ENCODE data around the gene FLT3.
A peak's percentile ranks its signal among the peaks of the same experiment; 100 is the strongest.

FLT3 gene

DNA sequence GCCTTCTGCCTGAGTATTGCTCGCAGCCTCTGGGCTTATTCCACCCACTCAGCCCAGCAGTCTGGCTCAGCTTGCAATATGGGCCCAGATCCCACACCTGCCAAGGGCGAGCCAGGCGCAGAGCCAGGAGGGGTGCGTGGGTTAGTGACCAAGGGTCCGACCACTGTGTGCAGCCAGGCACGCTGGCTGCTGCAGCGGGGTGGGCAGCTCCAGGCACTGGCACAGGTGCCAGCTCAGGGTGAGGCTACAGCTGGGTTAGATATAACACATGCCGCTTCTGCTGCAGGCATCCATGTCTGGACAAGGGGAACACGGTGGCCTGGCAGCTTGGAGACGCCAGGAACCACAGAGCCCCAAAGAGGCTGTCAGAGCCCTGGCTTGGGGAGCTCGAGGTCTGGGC is 99.3 kb downstream of the FLT3 start:
- DNase-seq, result no peak

DNA sequence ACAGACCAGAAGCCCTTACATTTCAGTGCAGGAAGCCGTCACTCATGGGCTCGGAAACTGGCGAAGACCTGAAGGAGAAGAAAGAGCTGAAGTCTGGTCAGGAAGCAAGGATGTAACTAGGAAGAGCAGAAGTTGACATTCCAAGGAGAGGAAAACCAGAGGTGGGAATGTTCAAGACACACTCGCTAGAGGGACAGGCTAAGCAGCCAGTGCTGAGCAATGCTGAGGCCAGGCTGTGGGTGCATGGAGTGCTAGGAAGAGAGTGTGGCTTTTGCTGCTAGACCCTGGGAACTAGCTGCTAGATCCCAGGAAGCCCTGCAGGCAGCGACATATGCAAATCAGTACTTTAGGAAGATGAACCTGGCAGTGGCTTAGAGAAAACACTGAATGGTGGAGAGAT is 99.8 kb downstream of the FLT3 start:
- no peak for DNase-seq

DNA sequence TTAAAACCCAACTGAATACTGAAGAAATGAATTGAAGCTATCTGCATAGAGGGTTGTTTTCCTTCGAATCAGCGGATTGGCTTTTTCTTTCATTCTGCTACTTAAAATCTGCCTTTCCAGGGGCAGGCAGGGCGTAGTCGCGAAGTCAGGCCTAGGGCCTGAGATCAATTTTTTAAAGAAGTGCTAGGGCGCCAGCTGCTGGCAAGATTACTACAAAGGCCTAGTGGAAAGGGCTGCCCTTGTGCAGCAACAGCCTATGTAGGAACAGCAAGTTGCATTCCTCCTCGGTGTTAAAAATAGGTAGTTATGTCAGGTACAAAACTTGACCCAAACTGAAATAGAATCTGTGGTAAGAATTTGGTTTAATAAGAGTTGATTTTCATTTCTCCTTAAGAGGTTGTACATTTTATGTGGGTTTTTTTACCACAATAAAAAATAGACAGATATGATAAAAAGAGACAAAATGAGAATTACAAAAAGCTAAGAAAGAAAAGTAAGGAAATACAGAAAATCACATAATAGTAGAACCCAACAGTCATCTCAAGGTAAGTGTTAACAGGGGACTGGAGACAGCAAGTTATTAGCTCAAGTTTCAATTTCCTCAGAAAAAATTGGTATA is 102.4 kb downstream of the FLT3 start:
- DNase-seq, result peak in 1 of 2 donors; percentile 17

DNA sequence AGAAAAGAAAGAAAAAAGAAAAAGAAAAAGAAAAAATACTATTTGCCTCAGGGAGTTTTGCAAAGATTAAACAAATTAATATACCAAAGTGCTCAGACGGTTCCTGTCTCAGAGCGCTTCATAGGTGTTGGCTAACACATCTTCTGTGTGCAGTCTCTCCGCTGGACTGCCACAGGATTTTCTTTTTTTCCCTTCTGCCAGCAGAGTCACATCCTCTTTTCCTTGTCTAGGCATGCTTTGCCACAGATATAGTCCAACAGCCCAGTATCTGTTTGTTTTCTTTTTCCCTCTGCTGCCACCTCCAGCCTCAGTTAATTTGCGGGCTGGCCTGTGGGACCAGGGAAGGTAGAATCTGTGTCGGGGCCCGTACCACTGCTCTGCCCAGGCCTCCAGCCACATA is 108.5 kb downstream of the FLT3 start:
- DNase-seq, result no peak

DNA sequence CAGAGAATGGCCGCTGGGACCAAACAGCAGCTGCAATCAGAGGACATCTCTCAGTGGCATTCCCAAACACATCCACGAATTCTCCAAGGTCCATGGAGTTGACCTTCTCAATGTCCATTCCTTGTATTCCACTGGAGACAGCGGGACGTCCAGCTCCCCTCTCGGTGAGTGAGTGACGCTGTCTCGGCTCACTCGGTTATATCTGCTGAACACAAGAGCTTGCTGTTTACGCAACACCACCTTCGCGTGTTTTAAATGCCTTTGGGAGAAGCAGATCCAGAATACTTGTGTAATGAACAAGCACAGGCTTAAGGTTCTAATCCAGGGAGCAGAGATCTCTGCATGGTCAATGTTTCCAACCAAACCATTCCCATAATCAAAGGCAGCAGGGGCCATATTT is 111.9 kb downstream of the FLT3 start, which contains the start of gene URAD:
Gene URAD (minus strand): TSS at position 174 of the 400 bp plus-strand sequence. CDS start 56 bp downstream, at position 118.
- no peak for DNase-seq

DNA sequence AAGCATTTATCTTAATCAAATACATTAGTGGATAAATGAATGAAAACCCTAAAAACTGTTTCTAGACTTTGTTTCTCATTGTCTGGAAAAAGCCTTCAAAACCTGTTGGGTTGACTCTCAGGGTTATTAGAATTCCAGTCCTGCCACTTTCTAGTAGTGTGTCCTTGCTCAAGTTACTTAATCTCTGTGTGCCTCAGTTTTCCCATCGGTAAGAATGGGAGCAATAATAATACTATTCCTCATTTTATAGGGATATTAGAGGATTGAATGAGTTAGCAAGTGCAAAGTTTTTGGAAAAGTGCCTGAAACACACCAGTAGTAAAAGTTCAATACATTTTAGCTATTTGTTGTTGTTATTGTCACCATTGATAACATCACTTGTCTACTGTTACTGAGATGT is 114.8 kb downstream of the FLT3 start:
- no peak for DNase-seq

DNA sequence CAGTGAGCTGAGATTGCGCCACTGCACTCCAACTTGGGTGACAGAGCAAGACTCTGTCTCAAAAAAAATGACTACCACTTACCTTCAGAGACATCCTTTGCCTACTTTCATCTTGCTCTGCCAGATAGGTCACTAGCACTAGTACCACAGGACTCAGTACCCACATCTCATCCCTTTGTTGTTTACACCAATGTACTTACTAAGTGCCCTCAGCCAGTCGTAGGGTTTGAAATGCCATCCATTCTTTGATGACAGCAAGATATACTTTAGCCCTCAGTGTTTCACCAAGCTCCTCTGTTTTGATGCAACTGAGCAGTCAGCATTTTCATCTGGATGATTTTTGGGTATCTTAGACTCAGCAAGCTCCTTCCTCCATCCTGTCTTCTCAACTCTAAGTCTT is 118.0 kb downstream of the FLT3 start:
- no peak for DNase-seq

DNA sequence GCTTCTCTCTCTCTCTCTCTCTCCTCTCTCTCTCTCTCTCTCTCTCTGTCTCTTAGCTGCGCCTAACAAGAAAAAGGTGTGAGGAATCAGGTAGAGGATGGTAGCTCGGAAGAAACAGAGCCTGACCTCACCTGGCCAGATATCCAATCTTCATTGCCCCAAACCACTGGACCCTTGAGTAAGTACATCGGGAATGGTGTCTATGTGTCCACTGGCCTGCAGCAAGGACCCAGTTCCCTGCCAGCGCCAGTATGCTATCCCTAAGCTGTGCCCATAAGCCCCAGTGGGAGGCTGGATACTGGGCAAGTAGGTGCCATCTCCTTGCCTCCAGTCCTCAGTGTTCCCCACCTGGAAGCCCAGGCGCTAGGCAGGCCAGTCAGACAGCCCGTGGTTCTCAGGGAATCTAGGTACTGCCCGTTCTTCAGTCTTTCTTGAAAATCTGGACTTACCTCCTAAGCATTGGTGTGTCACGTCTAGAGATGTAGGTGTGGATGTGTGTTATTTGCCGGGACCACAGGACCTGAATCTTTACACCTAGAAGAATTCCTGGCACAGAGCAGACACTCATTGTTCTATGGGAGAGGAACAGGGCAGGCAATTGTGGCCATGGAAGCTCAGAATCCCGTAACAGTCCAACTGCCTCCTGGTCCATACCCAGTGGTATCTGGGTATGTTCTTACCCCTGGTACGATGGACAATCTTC is 119.2 kb downstream of the FLT3 start:
- no peak for DNase-seq

DNA sequence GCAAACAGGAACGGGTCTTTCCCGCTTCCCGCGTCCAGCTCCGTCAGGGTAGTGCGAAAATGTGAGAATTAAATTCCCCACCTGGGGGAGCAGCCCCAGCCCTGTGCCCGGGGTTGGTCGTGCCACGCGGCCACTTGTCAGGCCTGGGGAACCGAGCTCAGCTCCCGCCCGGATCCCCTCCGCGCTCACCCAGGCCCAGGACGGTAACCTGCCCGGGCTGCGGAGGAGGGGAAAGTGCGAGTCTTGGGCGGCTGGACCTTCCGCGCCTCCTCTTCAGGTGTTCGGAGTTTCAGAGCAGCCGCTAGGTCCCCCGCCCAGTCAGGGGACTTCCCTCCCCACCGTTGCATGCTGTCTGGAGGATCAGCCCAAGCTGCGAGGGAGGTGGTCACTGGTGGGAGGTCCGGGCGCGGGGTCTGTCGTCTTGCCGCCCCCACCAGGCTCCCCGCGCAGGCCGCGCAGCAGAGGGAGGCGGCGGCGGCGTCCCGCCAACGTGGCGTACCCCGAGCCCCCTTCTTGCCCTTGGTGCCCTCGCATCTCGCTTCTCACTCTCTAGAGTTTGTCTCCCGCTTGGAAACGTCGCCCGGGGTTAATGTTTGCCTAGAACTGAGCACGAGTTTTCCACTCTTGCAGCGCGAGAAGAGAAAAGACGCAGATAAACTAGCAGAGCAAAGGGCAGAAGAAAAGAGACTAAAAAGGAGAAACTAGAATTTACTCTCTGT is 119.9 kb downstream of the FLT3 start:
- no peak for DNase-seq

DNA sequence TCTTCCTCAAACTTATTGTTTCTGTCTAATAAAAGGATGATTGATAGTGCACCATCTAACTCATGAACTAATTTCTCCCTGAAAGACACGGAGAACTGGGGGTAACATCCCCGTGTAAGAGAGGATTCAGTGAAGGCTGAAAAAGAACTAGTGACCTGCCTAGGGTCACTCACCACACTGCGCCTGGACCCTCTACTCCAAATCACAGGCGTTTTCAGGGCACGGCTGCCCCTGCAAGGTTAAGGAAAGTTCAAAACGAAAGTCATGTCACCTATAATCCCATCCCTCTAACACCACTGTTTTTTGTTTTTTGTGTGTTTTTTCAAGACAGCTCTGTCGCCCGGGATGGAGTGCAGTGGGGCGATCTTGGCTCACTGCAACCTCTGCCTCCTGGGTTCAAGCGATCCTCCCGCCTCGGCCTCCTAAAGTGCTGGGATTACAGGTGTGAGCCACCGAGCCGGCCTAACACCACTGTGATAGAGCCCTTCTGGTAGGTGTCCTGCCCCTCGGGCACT is 120.6 kb downstream of the FLT3 start:
- DNase-seq, result no peak

DNA sequence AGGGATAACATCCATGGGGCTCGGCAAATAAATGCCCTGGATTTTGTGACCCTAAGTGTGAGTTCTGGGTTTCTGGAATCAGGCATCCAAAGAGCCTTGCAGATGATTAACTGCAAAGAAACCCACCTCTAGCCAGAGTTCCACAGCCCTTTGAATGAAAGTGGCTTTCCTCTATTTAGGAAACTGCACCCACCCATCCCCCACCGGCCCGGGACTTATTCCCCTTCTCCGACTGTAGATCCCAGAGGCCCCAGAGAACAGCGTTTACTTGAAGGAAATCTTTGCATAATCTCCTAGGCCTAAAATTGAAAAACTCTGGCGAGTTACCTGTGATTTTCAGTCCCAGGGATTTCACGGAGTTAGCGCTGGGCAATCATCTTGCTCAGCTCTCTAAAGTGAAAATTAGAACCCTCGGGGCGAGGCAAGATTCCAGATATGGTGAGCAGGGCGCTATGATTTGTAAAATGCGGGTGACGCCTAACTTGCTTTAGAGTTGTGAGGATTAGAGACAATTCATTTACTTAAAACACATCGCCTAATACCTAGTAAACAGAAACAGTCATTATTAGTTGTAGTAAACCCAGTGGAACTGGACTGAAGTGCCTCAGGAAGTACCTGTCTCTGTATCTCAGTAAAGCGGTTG is 121.3 kb downstream of the FLT3 start:
- no peak for DNase-seq

DNA sequence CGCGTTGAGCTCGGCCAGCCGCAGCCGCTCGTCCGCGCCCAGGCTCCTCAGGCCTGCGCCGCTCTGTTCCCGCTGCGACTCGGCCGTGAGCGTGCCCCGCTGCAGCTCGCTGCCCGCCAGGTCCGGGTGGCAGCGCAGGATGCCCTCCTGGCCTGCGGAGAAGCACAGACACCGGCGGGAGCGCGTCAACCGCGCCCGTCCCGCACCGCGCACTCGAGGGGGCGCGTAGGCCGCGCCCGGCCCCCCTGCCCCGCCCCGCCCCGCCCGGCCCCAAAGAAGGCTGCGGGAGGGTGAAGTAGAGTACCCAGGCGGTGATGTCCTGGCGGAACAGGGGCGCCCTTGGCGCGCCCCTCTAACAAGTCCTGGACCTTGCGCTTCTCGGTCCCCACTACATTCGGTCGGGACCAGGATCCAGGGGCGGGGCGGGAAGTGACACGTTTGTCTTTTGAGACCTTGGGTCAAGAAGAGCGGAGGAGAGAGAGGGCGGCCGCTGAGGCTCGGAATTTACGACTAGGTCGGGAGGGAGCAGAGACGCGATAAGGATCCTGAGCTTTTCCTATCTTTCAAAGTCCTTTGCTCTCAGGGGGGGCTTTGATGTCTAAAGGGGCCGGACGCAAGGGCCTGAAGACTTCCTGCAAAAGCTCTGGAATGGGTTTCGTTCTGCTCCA is 121.9 kb downstream of the FLT3 start:
- DNase-seq, result no peak

DNA sequence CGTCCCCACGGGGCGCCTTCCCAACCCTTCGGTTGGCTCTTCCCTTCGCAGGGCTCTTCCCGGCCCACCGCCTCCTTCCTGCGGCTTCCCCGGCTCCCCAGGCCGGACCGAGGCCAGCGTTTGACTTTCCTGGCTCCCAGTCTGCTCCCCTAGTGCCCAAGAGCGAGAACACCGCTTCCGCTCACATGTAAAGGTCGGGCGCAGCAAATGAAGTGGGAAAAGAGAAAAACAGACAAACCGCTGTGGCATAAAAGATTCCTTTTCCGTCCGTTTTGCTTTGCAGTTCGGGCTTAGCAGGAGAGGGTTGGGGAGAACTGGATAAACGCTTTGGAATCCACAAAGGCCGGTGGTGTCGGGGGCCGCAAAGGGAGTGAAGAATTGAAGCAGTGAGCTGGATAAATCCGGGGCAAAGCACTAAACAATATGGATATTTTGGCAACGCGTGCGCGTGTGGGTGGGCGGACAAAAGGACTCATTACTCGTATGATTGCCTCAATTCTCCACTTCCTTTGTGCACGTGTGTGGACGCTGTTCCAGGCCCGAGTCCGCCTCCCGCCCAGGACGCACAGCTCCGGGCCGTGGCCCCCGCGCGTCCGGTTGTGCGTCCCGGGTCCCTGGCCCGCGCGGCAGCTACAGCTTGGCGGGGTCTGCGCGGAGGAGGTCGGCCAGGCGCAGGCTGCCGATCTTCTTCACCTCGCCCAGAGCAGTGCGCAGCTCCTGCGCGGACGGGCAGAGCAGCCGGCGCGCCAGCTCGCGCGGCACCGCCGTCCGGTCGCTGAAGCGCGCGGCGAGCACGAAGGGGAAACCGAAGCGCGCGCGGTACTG is 122.7 kb downstream of the FLT3 start:
- no peak for DNase-seq

DNA sequence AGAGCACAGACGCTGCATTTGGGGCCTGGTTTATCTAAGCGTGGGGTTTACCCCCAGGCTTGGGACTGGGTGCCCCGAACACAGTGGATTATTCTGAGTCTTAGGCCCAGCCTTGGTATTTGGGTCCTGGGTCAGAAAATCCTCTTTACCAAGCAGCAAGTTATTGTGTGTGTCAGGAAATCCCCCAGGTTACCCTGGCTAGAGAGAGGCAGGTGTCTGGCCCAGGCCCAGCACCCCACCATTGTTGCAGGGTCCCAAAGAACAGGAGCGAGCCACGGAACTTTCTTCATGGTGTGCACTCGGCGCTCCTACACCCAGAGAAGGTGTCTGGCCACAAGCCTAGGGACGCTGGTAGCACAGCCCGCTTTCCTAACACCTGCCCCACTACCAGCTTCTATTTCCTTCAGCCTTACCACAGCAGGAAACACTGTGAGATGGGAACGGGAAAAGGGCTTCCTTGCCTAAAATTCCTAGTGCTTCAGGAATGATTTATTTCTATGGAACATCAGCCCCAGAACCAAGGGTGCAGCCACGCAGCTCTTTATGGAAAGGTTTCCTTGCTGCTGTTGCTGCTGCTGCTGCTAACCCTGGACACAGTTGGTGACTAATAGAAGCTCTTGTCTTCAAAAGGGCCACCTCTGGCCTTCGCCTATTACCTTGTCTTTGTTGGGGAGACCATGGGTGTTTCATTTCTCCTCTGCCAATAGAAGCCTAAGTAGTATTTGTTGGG is 123.8 kb downstream of the FLT3 start:
- DNase-seq, result no peak

DNA sequence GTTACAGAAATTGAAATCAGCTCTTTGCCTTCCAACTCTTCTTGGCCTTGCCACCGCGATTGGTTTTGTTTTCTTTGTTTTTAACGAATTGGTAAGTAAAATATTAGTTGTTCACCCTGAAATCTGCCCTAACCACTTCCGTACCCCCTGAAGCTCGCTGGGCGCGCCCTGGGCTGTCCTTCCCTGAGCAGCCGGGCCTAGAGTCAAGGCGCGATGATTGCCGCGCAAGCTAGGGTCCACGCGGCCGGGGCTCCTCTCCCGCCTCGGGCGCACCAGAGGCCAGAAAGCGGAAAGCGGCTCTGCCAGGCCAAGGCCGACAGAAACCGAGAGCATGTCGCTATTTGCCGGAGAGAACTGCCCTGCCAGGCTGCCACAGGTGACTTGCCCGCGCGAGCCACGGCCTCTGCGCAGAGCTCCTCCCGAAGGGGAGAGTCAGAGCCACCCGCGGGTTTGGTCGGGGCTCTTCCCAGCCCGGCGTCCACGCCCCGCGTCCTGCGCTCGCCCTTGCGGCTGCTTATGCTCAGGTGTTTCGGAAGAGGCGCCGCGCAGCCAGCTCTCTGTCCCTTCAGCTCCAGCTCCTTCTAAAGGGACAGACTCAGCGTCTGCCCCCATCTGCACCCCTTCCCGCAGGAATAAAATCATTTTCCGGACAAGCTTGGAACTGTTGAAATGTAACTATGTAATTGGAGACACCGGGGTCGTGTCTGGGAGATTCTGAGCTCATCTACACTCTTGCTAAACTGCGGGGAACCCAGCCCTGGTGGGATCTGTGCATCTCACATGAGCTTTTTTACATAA is 124.6 kb downstream of the FLT3 start:
- DNase-seq, result no peak

DNA sequence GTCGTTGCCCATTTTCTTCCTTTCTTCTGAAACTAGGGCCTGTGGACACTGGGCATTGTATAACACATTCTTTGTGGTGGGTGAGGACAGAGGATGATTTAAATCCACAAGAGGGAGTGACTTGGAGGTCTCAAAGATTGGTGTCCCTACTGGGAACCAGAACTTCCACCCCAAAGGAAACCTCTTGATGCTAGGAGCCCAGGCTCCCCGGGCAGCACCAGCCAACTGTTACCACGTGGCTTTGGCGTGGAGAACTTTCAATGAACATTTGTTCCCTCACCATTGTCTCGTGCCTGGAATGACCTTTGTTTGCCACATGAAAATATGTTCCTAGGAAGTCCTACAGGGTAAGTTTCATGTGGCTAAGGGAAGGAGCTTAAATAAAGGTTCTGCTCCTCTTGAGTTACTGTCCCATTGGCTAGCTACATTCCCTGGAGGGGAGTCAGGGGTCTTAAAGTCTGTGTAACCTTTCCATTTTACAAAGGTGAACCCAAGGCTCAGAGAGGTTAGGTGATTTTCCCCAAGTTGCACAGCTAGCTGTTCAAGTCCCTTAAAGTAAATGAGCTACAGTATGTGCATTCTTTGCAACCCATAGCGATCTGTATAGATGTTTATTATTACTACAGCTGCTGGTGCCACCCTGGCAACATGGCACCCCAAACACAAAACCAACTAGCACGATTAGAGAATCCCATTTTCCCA is 126.3 kb downstream of the FLT3 start:
- DNase-seq, result no peak

DNA sequence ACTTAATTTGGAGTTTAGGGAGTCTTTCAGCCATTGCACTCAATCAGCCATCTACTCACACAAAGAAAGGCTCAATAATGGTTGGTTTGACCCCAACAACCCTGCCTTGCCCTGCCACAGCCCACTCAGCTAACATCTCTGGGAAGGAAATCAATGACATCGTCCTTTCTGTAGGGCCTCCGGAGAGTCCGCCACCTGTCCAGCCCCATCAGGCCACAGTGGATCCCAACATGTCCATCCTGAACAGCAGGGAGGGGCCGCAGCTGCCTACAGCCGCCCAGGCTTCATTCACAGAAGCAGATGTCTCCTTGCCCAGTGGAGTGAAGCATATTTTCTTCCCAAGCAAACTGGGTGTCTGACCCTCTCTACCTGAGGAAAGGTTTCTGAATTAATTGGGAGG is 127.1 kb downstream of the FLT3 start:
- DNase-seq, result no peak

DNA sequence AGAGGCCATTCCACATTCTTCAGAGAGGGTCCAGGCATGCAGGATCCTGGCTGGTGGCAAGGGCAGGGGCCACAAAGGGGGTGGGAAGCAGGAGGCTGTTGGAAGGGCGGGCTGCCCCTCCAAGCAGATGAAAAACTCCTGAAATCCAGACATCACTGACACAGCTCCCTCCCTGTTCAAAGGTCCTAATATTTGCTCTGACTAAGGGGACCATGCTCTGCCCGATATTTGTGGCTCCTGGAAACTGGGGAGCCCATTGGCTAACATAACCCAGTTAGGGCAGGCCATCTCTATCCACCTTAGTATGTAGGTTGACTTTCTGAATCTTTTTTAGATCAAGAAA is 127.9 kb downstream of the FLT3 start:
- DNase-seq, result no peak

DNA sequence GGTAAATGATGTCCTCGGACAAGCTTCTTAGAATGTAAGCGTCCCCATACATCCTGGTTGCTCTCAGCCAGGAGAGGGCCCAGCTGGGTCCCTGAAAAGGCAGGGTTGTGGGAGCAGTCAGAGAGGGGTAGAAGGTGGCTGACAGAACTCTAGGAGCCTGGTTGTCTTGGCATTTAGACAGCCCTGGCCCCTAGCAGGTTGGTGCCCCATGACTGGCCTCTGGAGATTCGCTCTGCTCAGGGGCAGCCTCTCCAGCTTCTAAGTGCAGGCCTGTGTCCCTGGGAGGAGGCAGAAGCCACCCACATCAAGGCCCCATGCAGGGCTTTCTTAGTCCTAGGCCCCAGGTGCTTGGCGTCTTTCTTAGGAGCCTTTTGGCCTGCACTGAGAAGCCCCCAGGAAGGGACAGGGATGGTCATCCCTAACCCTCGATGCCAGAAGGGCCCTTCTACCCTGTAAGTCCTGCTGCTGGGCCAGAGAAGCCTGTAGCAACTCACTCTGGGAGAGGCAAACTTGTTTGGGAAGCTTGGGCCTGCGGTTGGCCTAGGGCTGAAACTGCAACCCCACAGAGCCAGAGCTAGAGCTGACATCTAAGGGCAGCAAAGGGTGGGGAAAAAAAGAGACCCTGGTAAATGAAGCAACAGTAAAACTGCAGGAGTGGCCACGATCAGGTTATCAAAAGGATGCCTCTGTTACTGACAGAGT is 128.4 kb downstream of the FLT3 start:
- no peak for DNase-seq

All from CD4-positive, alpha-beta T cell treated with Interferon alpha-2 for 1 hour (primary cell).